HepG2 (cell line): ENCODE data around the gene ABTB2. TPM values are rescaled to one million over a fixed set of nuclear protein-coding genes. Genes with fewer than 3 reads are reported as not detected.

Experiments used
- ASH2L ChIP-seq: fragments of 300-600, 200-600 bp; sonication (generic); IDR thresholded peaks from 2 replicates; pipeline ENCODE4 v1.7.0; 2017; ENCODE audit warnings: low read depth, mild to moderate bottlenecking, moderate library complexity, mixed read lengths, low read length; ENCODE audit not compliant: insufficient read length
- ELF3 ChIP-seq: IDR thresholded peaks from 2 replicates; pipeline ENCODE4 v1.6.1; 2016; ENCODE audit warnings: missing genetic modification reagents, missing compliant biosample characterization
- GABPB1 ChIP-seq: IDR thresholded peaks from 2 replicates; pipeline ENCODE4 v1.6.1; 2016; ENCODE audit warnings: mild to moderate bottlenecking, missing genetic modification reagents, moderate library complexity, missing compliant biosample characterization
- HNRNPK ChIP-seq: fragments of 200-400 bp; formaldehyde crosslinking; IDR thresholded peaks from 2 replicates; pipeline ENCODE4 v1.6.1; 2018; ENCODE audit warnings: low read length, low read depth, moderate library complexity, mild to moderate bottlenecking; ENCODE audit not compliant: poor library complexity, severe bottlenecking
- MYNN ChIP-seq: sonication (generic); formaldehyde crosslinking; IDR thresholded peaks from 2 replicates; pipeline ENCODE4 v1.4.0; 2020; ENCODE audit warnings: mild to moderate bottlenecking, low read depth, missing genetic modification reagents
- NONO ChIP-seq, 2 experiments: fragments of 450-650 bp in 1 of 2; sonication (generic) in 1 of 2; formaldehyde crosslinking in 1 of 2; IDR thresholded peaks in 1 of 2; conservative IDR thresholded peaks in 1 of 2; 2 replicates each; pipeline versions ENCODE4 v1.6.1 to v1.8.0; 2017 to 2022; ENCODE audit warnings: mild to moderate bottlenecking in 1 of 2, missing genetic modification reagents in 1 of 2, moderate library complexity in 1 of 2
- REL ChIP-seq: sonication (generic); formaldehyde crosslinking; conservative IDR thresholded peaks from 2 replicates; pipeline ENCODE4 v1.8.0; 2022; ENCODE audit warnings: mild to moderate bottlenecking, missing genetic modification reagents, moderate library complexity
- SNAPC2 ChIP-seq: sonication (generic); formaldehyde crosslinking; IDR thresholded peaks from 2 replicates; pipeline ENCODE4 v1.8.1; 2022; ENCODE audit warnings: mild to moderate bottlenecking, missing genetic modification reagents
- TOPORS ChIP-seq: sonication (generic); formaldehyde crosslinking; IDR thresholded peaks from 2 replicates; pipeline ENCODE4 v1.8.0; 2023; ENCODE audit warnings: mild to moderate bottlenecking, missing genetic modification reagents
- U2AF2 ChIP-seq: fragments of 200-400 bp; formaldehyde crosslinking; IDR thresholded peaks from 2 replicates; pipeline ENCODE4 v1.6.1; 2017; ENCODE audit warnings: low read depth, mild to moderate bottlenecking, low read length
- XBP1 ChIP-seq: sonication (generic); formaldehyde crosslinking; IDR thresholded peaks from 2 replicates; pipeline ENCODE4 v1.5.0; 2020; ENCODE audit warnings: missing genetic modification reagents
- ZBTB42 ChIP-seq: sonication (generic); formaldehyde crosslinking; IDR thresholded peaks from 2 replicates; pipeline ENCODE4 v1.5.0; 2020; ENCODE audit warnings: mild to moderate bottlenecking, missing genetic modification reagents
- ZMYM2 ChIP-seq: sonication (generic); formaldehyde crosslinking; IDR thresholded peaks from 2 replicates; pipeline ENCODE4 v1.8.0; 2022; ENCODE audit warnings: mild to moderate bottlenecking, missing genetic modification reagents
- ZNF333 ChIP-seq: sonication (generic); formaldehyde crosslinking; IDR thresholded peaks from 2 replicates; pipeline ENCODE4 v1.4.0; 2020; ENCODE audit warnings: mild to moderate bottlenecking, missing genetic modification reagents, borderline replicate concordance
- ZNF430 ChIP-seq: sonication (generic); formaldehyde crosslinking; IDR thresholded peaks from 2 replicates; pipeline ENCODE4 v1.9.0; 2021; ENCODE audit warnings: mild to moderate bottlenecking, missing genetic modification reagents
- ZNF615 ChIP-seq: sonication (generic); formaldehyde crosslinking; IDR thresholded peaks from 2 replicates; pipeline ENCODE4 v1.5.0; 2020; ENCODE audit warnings: mild to moderate bottlenecking, missing genetic modification reagents, borderline replicate concordance
- ZNF660 ChIP-seq: sonication (generic); formaldehyde crosslinking; IDR thresholded peaks from 2 replicates; pipeline ENCODE4 v1.5.1; 2020; ENCODE audit warnings: mild to moderate bottlenecking, low read depth, missing genetic modification reagents, borderline replicate concordance
- polyA plus RNA-seq, 8 experiments: library from polyadenylated mRNA; depleted of rRNA in 3 of 8; stranded (reverse) in 7 of 8; unstranded in 1 of 8; fragments of >200 nt; fragmentation: Illumina TruSeq in 4 of 8; extraction: Trizol in 4 of 8; gene quantifications; 2 replicates each; pipeline versions ENCODE4 v1.2.1 to v1.2.3, GENCODE V29; 2011 to 2016; ENCODE audit warnings: low read depth in 4 of 8, missing spikeins in 1 of 8, mixed read lengths in 1 of 8; ENCODE audit not compliant: insufficient read depth in 1 of 8
- total RNA-seq, 5 experiments: library from RNA; depleted of rRNA; stranded (reverse); fragments of >200 nt; fragmentation: Illumina TruSeq; extraction: Trizol; gene quantifications; 2 replicates each; pipeline ENCODE4 v1.2.3, GENCODE V29; 2016; ENCODE audit warnings: low read depth in 1 of 5
- TF ChIP-seq, protein P1 (sequence below): sonication (generic); formaldehyde crosslinking; IDR thresholded peaks from 2 replicates; pipeline ENCODE4 v1.5.1; 2020; ENCODE audit warnings: mild to moderate bottlenecking, missing genetic modification reagents
- TF ChIP-seq, protein P2 (sequence below): IDR thresholded peaks from 2 replicates; pipeline ENCODE4 v1.6.1; 2016; ENCODE audit warnings: low read depth
- TF ChIP-seq, protein P3 (sequence below): sonication (generic); formaldehyde crosslinking; IDR thresholded peaks from 2 replicates; pipeline ENCODE4 v1.8.0; 2022; ENCODE audit warnings: missing genetic modification reagents, mild to moderate bottlenecking, borderline replicate concordance
- TF ChIP-seq, protein P4 (sequence below): IDR thresholded peaks from 2 replicates; pipeline ENCODE4 v1.6.1; 2016; ENCODE audit warnings: low read depth, borderline replicate concordance
- TF ChIP-seq, protein P5 (sequence below): sonication (generic); formaldehyde crosslinking; IDR thresholded peaks from 2 replicates; pipeline ENCODE4 v1.4.0; 2020; ENCODE audit warnings: mild to moderate bottlenecking, missing genetic modification reagents

ABTB2 gene
- total and polyA plus RNA-seq, 2 of the 13 experiments (the other 11 are each of a cell fraction or from before 2014, with no cell fraction given) = 5.1 to 15.4 TPM

DNA sequence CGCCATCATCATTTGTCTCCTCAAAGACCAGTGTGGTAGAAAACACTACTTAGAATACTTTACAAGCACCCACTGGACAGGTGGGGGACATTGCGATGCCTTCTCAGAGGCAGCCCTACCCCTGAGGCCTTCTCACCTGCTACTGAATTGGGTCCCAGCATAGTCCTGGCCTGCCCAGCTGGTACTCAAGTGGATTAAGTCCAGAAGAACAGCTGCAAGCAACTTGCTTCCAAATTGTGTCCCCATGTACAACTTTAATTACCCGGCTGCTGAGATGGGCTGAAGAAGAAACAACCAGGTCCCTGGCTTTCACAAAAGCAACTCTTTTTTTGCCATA is 12.3 kb downstream of the ABTB2 start (continued):
- TF ChIP-seq, protein P1, sequence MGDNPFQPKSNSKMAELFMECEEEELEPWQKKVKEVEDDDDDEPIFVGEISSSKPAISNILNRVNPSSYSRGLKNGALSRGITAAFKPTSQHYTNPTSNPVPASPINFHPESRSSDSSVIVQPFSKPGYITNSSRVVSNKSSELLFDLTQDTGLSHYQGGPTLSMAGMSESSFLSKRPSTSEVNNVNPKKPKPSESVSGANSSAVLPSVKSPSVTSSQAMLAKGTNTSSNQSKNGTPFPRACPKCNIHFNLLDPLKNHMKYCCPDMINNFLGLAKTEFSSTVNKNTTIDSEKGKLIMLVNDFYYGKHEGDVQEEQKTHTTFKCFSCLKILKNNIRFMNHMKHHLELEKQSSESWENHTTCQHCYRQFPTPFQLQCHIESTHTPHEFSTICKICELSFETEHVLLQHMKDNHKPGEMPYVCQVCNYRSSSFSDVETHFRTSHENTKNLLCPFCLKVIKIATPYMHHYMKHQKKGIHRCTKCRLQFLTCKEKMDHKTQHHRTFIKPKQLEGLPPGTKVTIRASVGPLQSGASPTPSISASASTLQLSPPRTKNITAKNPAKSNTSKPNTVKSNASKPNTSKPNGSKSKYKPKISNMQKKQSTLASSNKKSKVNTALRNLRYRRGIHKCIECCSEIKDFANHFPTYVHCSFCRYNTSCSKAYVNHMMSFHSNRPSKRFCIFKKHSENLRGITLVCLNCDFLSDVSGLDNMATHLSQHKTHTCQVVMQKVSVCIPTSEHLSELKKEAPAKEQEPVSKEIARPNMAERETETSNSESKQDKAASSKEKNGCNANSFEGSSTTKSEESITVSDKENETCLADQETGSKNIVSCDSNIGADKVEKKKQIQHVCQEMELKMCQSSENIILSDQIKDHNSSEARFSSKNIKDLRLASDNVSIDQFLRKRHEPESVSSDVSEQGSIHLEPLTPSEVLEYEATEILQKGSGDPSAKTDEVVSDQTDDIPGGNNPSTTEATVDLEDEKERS (CRISPR knock-in tag) = no peak
- peak; percentile 5 for TF ChIP-seq ASH2L
- no peak for TF ChIP-seq ZNF615 (CRISPR knock-in tag)
- no peak for TF ChIP-seq XBP1 (CRISPR knock-in tag)
- no peak for TF ChIP-seq ZNF333 (CRISPR knock-in tag)
- TF ChIP-seq, protein P2, sequence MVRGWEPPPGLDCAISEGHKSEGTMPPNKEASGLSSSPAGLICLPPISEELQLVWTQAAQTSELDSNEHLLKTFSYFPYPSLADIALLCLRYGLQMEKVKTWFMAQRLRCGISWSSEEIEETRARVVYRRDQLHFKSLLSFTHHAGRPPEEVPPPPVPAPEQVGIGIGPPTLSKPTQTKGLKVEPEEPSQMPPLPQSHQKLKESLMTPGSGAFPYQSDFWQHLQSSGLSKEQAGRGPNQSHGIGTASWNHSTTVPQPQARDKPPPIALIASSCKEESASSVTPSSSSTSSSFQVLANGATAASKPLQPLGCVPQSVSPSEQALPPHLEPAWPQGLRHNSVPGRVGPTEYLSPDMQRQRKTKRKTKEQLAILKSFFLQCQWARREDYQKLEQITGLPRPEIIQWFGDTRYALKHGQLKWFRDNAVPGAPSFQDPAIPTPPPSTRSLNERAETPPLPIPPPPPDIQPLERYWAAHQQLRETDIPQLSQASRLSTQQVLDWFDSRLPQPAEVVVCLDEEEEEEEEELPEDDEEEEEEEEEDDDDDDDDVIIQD (CRISPR knock-in tag) = no peak
- 0 out of 2 replicates have a peak, but pooled peaks have one; percentile 38 for TF ChIP-seq ZBTB42
- 0 out of 2 replicates have a peak, but pooled peaks have one; percentile 36 for TF ChIP-seq SNAPC2 (CRISPR knock-in tag)
- TF ChIP-seq REL (CRISPR knock-in tag) = 0 out of 2 replicates have a peak, but pooled peaks have one; percentile 35
- TF ChIP-seq, protein P3, sequence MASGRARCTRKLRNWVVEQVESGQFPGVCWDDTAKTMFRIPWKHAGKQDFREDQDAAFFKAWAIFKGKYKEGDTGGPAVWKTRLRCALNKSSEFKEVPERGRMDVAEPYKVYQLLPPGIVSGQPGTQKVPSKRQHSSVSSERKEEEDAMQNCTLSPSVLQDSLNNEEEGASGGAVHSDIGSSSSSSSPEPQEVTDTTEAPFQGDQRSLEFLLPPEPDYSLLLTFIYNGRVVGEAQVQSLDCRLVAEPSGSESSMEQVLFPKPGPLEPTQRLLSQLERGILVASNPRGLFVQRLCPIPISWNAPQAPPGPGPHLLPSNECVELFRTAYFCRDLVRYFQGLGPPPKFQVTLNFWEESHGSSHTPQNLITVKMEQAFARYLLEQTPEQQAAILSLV (CRISPR knock-in tag) = no peak
- no peak for TF ChIP-seq ELF3 (CRISPR knock-in tag)
- 0 out of 2 replicates have a peak, but pooled peaks have one; percentile 13 for TF ChIP-seq ZMYM2 (CRISPR knock-in tag)
- TF ChIP-seq, protein P4, sequence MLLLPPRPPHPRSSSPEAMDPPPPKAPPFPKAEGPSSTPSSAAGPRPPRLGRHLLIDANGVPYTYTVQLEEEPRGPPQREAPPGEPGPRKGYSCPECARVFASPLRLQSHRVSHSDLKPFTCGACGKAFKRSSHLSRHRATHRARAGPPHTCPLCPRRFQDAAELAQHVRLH (CRISPR knock-in tag) = no peak
- 0 out of 2 replicates have a peak, but pooled peaks have one; percentile 60 for TF ChIP-seq TOPORS (CRISPR knock-in tag)
- TF ChIP-seq, protein P5, sequence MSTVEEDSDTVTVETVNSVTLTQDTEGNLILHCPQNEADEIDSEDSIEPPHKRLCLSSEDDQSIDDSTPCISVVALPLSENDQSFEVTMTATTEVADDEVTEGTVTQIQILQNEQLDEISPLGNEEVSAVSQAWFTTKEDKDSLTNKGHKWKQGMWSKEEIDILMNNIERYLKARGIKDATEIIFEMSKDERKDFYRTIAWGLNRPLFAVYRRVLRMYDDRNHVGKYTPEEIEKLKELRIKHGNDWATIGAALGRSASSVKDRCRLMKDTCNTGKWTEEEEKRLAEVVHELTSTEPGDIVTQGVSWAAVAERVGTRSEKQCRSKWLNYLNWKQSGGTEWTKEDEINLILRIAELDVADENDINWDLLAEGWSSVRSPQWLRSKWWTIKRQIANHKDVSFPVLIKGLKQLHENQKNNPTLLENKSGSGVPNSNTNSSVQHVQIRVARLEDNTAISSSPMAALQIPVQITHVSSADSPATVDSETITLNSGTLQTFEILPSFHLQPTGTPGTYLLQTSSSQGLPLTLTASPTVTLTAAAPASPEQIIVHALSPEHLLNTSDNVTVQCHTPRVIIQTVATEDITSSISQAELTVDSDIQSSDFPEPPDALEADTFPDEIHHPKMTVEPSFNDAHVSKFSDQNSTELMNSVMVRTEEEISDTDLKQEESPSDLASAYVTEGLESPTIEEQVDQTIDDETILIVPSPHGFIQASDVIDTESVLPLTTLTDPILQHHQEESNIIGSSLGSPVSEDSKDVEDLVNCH (CRISPR knock-in tag) = no peak
- 0 out of 2 replicates have a peak, but pooled peaks have one; percentile 45 for TF ChIP-seq ZNF430
- TF ChIP-seq NONO (IDR thresholded peaks at IDR 0.05) = no peak
- TF ChIP-seq NONO (CRISPR knock-in tag; conservative IDR thresholded peaks at IDR 0.05) = 0 out of 2 replicates have a peak, but pooled peaks have one; percentile 19
- no peak for TF ChIP-seq HNRNPK
- TF ChIP-seq U2AF2 = no peak
- peak; percentile 1; the same call in 1 of the 2 replicates for TF ChIP-seq GABPB1
- no peak for TF ChIP-seq ZNF660 (CRISPR knock-in tag)
- no peak for TF ChIP-seq MYNN (CRISPR knock-in tag)
